SK-N-SH treated with all-trans-retinoic acid at 6 μM for 48 hours (cell line): Measurements from ENCODE around the gene MRPL19.
A peak's percentile ranks its signal among the peaks of the same experiment; 100 is the strongest.

Experiments
- ATAC-seq: fragments of 200-7000 bp; cut with Tn5 transposase; 3 replicates; pipeline ENCODE4 v1.9.1; 2020; ENCODE audit warnings: mild to moderate bottlenecking, moderate library complexity
- ARNTL ChIP-seq: fragments of 450-650 bp; formaldehyde crosslinking; IDR thresholded peaks from 2 replicates; pipeline ENCODE4 v1.5.0; 2020; ENCODE audit warnings: low read depth, mild to moderate bottlenecking, moderate library complexity, borderline replicate concordance
- CREB5 ChIP-seq: fragments of 250-450 bp; sonication (Bioruptor Pico); IDR thresholded peaks from 2 replicates; pipeline ENCODE4 v1.5.1; 2020; ENCODE audit warnings: low read depth, mild to moderate bottlenecking, moderate library complexity
- CSDC2 ChIP-seq: fragments of 250-450 bp; sonication (Bioruptor Pico); IDR thresholded peaks from 2 replicates; pipeline ENCODE4 v1.5.0; 2020; ENCODE audit warnings: mild to moderate bottlenecking, moderate library complexity
- CSRNP3 ChIP-seq: fragments of 250-450 bp; sonication (Bioruptor Pico); IDR thresholded peaks from 2 replicates; pipeline ENCODE4 v1.5.1; 2021; ENCODE audit warnings: mild to moderate bottlenecking, moderate library complexity
- ESRRG ChIP-seq: fragments of 250-450 bp; sonication (Bioruptor Pico); IDR thresholded peaks from 2 replicates; pipeline ENCODE4 v1.6.1; 2021; ENCODE audit warnings: mild to moderate bottlenecking
- GLIS3 ChIP-seq: fragments of 250-450 bp; sonication (Bioruptor Pico); IDR thresholded peaks from 2 replicates; pipeline ENCODE4 v1.5.0; 2020; ENCODE audit warnings: mild to moderate bottlenecking, moderate library complexity
- ISL1 ChIP-seq: fragments of 250-450 bp; sonication (Bioruptor Pico); IDR thresholded peaks from 2 replicates; pipeline ENCODE4 v2.1.2; 2022; ENCODE audit warnings: mild to moderate bottlenecking, moderate library complexity
- OSR1 ChIP-seq: fragments of 250-450 bp; sonication (Bioruptor Pico); IDR thresholded peaks from 2 replicates; pipeline ENCODE4 v1.8.0; 2022; ENCODE audit warnings: moderate library complexity, mild to moderate bottlenecking, inconsistent platforms
- PATZ1 ChIP-seq: fragments of 250-450 bp; sonication (Bioruptor Pico); IDR thresholded peaks from 2 replicates; pipeline ENCODE4 v1.8.0; 2020; ENCODE audit warnings: mild to moderate bottlenecking, moderate library complexity, borderline replicate concordance
- PPARA ChIP-seq: fragments of 250-450 bp; sonication (Bioruptor Pico); IDR thresholded peaks from 2 replicates; pipeline ENCODE4 v1.5.0; 2020; ENCODE audit warnings: mild to moderate bottlenecking, borderline replicate concordance
- RARB ChIP-seq: fragments of 250-450 bp; sonication (Bioruptor Pico); IDR thresholded peaks from 2 replicates; pipeline ENCODE4 v1.8.0; 2021; ENCODE audit warnings: mild to moderate bottlenecking, moderate library complexity
- SNAI2 ChIP-seq: fragments of 250-450 bp; sonication (Bioruptor Pico); IDR thresholded peaks from 2 replicates; pipeline ENCODE4 v1.5.0; 2020; ENCODE audit warnings: mild to moderate bottlenecking, moderate library complexity
- TSHZ2 ChIP-seq: fragments of 250-450 bp; sonication (Bioruptor Pico); IDR thresholded peaks from 2 replicates; pipeline ENCODE4 v1.5.0; 2020; ENCODE audit warnings: mild to moderate bottlenecking, moderate library complexity
- ZFP3 ChIP-seq: fragments of 250-450 bp; sonication (Bioruptor Pico); IDR thresholded peaks from 2 replicates; pipeline ENCODE4 v1.5.0; 2020; ENCODE audit warnings: mild to moderate bottlenecking, moderate library complexity
- ZFP30 ChIP-seq: fragments of 450-650 bp; formaldehyde crosslinking; IDR thresholded peaks from 2 replicates; pipeline ENCODE4 v1.5.0; 2022; ENCODE audit warnings: mild to moderate bottlenecking, moderate library complexity
- ZNF565 ChIP-seq: fragments of 450-650 bp; formaldehyde crosslinking; conservative IDR thresholded peaks from 2 replicates; pipeline ENCODE4 v1.5.0; 2020; ENCODE audit warnings: low read depth, mild to moderate bottlenecking, moderate library complexity
- ZNF70 ChIP-seq: fragments of 450-650 bp; formaldehyde crosslinking; IDR thresholded peaks from 2 replicates; pipeline ENCODE4 v1.5.0; 2020; ENCODE audit warnings: mild to moderate bottlenecking, moderate library complexity
- ZNF8 ChIP-seq: fragments of 450-650 bp; formaldehyde crosslinking; IDR thresholded peaks from 2 replicates; pipeline ENCODE4 v1.5.0; 2020; ENCODE audit warnings: mild to moderate bottlenecking, moderate library complexity

MRPL19 gene

GRCh38 chr2:75637568-75637967, 9.0 kb upstream of the MRPL19 start:
- TF ChIP-seq ARNTL (CRISPR knock-in tag) (no peak), PATZ1 (CRISPR knock-in tag) (no peak), ESRRG (CRISPR knock-in tag) (no peak)
- 0 out of 3 replicates have a peak, but pooled peaks have one; percentile 6 for ATAC-seq

GRCh38 chr2:75640621-75641121, 5.9 kb upstream of the MRPL19 start:
- TF ChIP-seq CREB5 (CRISPR knock-in tag) (no peak), ZNF70 (no peak), ZFP30 (no peak), CSRNP3 (no peak), ZFP3 (CRISPR knock-in tag) (no peak), ISL1 (CRISPR knock-in tag) (no peak), TSHZ2 (CRISPR knock-in tag) (no peak), PATZ1 (CRISPR knock-in tag) (no peak), ARNTL (CRISPR knock-in tag) (no peak), CSDC2 (CRISPR knock-in tag) (no peak), ZNF8 (CRISPR knock-in tag) (no peak), OSR1 (CRISPR knock-in tag) (no peak), PPARA (CRISPR knock-in tag) (no peak), SNAI2 (no peak), ESRRG (CRISPR knock-in tag) (no peak), GLIS3 (CRISPR knock-in tag) (no peak)
- peak; percentile 99 for ATAC-seq

- no peak for TF ChIP-seq CREB5 (CRISPR knock-in tag)
- TF ChIP-seq ISL1 (CRISPR knock-in tag) = no peak
- no peak for ATAC-seq
These were observed 5.0 kb upstream of the MRPL19 start for GRCh38 chr2:75641587-75641986.

GRCh38 chr2:75643980-75644379, 2.6 kb upstream of the MRPL19 start:
- ATAC-seq = no peak
- TF ChIP-seq ZNF8 (CRISPR knock-in tag) (no peak), CSDC2 (CRISPR knock-in tag) (no peak), PATZ1 (CRISPR knock-in tag) (no peak), TSHZ2 (CRISPR knock-in tag) (no peak), RARB (CRISPR knock-in tag) (no peak), ISL1 (CRISPR knock-in tag) (no peak), ESRRG (CRISPR knock-in tag) (no peak), OSR1 (CRISPR knock-in tag) (no peak), ZNF565 (no peak)
